Mesendoderm (in vitro differentiated cells): ENCODE results near the gene UNKL.

Experiments
- DNase-seq: peaks from one replicate; pipeline ENCODE4 v3.0.0; 2013
- H2AK5ac ChIP-seq: 2 replicates; pipeline ENCODE4 v1.6.1; 2013; ENCODE audit warnings: low read length, inconsistent platforms
- H2BK120ac ChIP-seq: 2 replicates; pipeline ENCODE4 v1.6.1; 2013; ENCODE audit warnings: low read depth, mild to moderate bottlenecking, low read length, moderate library complexity, mixed read lengths
- H2BK15ac ChIP-seq: replicated peaks from 2 replicates; pipeline ENCODE4 v1.6.1; 2013; ENCODE audit warnings: low read depth, mild to moderate bottlenecking, moderate library complexity
- H2BK5ac ChIP-seq: 2 replicates; pipeline ENCODE4 v1.6.1; 2013; ENCODE audit warnings: low read length, inconsistent platforms
- H3K18ac ChIP-seq: 2 replicates; pipeline ENCODE4 v1.6.1; 2013; ENCODE audit warnings: mild to moderate bottlenecking, low read length, mixed read lengths
- H3K23ac ChIP-seq: one replicate; pipeline ENCODE4 v1.6.1; 2013; ENCODE audit warnings: low read length
- H3K27ac ChIP-seq: 2 replicates; pipeline ENCODE4 v1.5.1; 2013; ENCODE audit warnings: low read depth, mild to moderate bottlenecking, inconsistent platforms, low read length, moderate library complexity
- H3K27me3 ChIP-seq: 2 replicates; pipeline ENCODE4 v1.6.1; 2013; ENCODE audit warnings: low read length, control low read depth, mild to moderate bottlenecking, inconsistent platforms; ENCODE audit not compliant: insufficient read depth, poor library complexity
- H3K36me3 ChIP-seq: 2 replicates; pipeline ENCODE4 v1.6.1; 2013; ENCODE audit warnings: low read length, inconsistent platforms; ENCODE audit not compliant: control insufficient read depth, insufficient read depth
- H3K4ac ChIP-seq: one replicate; pipeline ENCODE4 v1.6.1; 2013; ENCODE audit warnings: low read depth, mild to moderate bottlenecking, low read length, moderate library complexity
- H3K4me1 ChIP-seq: 2 replicates; pipeline ENCODE4 v1.6.1; 2013; ENCODE audit warnings: low read depth, low read length, inconsistent platforms; ENCODE audit not compliant: control insufficient read depth
- H3K4me2 ChIP-seq: 2 replicates; pipeline ENCODE4 v1.6.1; 2013; ENCODE audit warnings: low read length
- H3K4me3 ChIP-seq: 2 replicates; pipeline ENCODE4 v1.5.1; 2013; ENCODE audit warnings: mild to moderate bottlenecking, low read length
- H3K56ac ChIP-seq: one replicate; pipeline ENCODE4 v1.6.1; 2013; ENCODE audit warnings: low read length
- H3K79me1 ChIP-seq: 2 replicates; pipeline ENCODE4 v1.6.1; 2013; ENCODE audit warnings: low read length, inconsistent platforms
- H3K79me2 ChIP-seq: 2 replicates; pipeline ENCODE4 v1.6.1; 2013; ENCODE audit warnings: mild to moderate bottlenecking, low read length; ENCODE audit not compliant: control insufficient read depth, insufficient read depth
- H3K9ac ChIP-seq: 2 replicates; pipeline ENCODE4 v1.6.1; 2013; ENCODE audit warnings: low read length, inconsistent platforms
- H4K5ac ChIP-seq: one replicate; pipeline ENCODE4 v1.6.1; 2013; ENCODE audit warnings: low read length
- H4K8ac ChIP-seq: one replicate; pipeline ENCODE4 v1.6.1; 2013; ENCODE audit warnings: low read depth, mild to moderate bottlenecking, control low read depth, low read length, moderate library complexity
- WGBS: extraction: QIAGEN DNeasy Blood & Tissue Kit; methylation state at CpG from one replicate; pipeline ENCODE4 v1.1.7; 2013; ENCODE audit warnings: low lambda C conversion rate, missing lambda C conversion rate; ENCODE audit not compliant: insufficient coverage; ENCODE audit errors: extremely low coverage; 5-methylcytosine and 5-hydroxymethylcytosine counted together

UNKL gene

DNA sequence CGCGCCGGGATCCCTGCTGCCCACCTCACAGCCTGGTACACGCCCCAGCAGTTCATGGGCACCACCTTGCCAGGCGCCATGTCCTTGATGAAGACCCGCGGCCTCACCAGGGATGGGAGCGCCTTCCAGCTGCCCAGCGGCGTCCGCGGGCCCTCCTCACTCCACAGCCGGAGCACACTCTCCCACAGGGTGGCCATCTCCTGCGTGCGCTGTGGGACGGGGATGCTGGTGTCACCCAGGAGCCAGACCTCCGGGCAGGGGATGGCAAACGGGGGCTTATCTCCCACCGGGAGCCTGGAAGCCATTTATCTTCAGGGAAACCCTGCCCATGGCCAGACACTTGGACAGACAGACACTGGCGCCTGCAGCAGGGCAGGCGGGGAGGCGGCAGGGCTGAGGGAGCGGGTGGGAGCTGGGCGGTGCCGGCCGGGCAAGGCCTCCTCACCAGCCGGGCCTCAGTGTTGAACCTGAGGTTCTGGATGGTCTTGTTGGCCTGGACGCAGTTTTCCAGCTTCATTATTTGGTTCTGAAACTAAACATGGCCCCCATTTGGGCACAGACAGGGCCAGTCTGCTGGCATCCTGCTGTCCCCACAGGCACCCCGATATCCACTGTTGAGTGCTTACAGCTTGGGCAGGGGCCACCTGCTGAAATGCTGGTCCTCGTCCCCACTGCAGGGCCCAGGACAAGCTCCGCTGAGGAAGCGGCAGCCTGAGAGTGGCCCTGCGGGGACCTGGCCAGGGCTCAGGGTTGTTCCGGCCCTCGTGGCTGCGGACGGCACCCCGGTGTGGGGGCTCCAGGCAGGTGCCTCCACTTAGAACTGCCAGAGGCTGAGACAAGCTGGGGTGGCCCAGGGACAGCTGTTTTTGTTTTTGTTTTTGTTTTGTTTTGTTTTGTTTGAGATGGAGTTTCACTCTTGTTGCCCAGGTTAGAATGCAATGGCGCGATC is 20.4 kb upstream of the UNKL start:
- H3K79me1 ChIP-seq = no peaks in the 10 kb centered on the region
- H2BK5ac ChIP-seq = no peak overlapping the region
- no peak for DNase-seq
- no peak overlapping the region for H3K4ac ChIP-seq
- no peak overlapping the region for H3K23ac ChIP-seq
- H2BK15ac ChIP-seq = no peak overlapping the region
- H3K4me1 ChIP-seq = no peaks in the 10 kb centered on the region
- no peaks in the 10 kb centered on the region for H3K27me3 ChIP-seq
- H3K36me3 ChIP-seq = no peaks in the 10 kb centered on the region
- no peak overlapping the region for H3K27ac ChIP-seq
- no peak overlapping the region for H4K5ac ChIP-seq
- no peak overlapping the region for H2AK5ac ChIP-seq
- no peak overlapping the region for H3K56ac ChIP-seq
- H3K18ac ChIP-seq = no peak overlapping the region
- no peak overlapping the region for H3K9ac ChIP-seq
- no peaks in the 10 kb centered on the region for H3K79me2 ChIP-seq
- WGBS = no CpG with 5 or more reads among the region's 40 CpGs
- no peak overlapping the region for H2BK120ac ChIP-seq
- no peak overlapping the region for H4K8ac ChIP-seq
- H3K4me3 ChIP-seq = no peak overlapping the region
- no peak overlapping the region for H3K4me2 ChIP-seq

GRCh38 chr16:1433756-1434155 is 19.3 kb upstream of the UNKL start:
- Histone ChIP-seq H3K4me1 (no peaks in the 10 kb centered on the region), H3K4me3 (no peak overlapping the region), H3K27ac (no peak overlapping the region), H3K36me3 (no peaks in the 10 kb centered on the region), H3K9ac (no peak overlapping the region), H3K27me3 (no peaks in the 10 kb centered on the region), H3K56ac (no peak overlapping the region), H2BK120ac (no peak overlapping the region), H2BK15ac (no peak overlapping the region), H3K18ac (no peak overlapping the region), H3K4ac (no peak overlapping the region), H3K79me1 (no peaks in the 10 kb centered on the region), H4K5ac (no peak overlapping the region), H2AK5ac (no peak overlapping the region), H3K4me2 (no peak overlapping the region), H2BK5ac (no peak overlapping the region), H3K79me2 (no peaks in the 10 kb centered on the region), H3K23ac (no peak overlapping the region), H4K8ac (no peak overlapping the region)
- WGBS = no CpG with 5 or more reads among the region's 22 CpGs
- no peak for DNase-seq

GRCh38 chr16:1433263-1433560 is 18.7 kb upstream of the UNKL start:
- Histone ChIP-seq H3K56ac (no peak overlapping the region), H3K4me1 (no peaks in the 10 kb centered on the region), H2BK5ac (no peak overlapping the region), H2BK15ac (no peak overlapping the region), H3K4me2 (no peak overlapping the region), H2BK120ac (no peak overlapping the region), H3K79me1 (no peaks in the 10 kb centered on the region), H4K5ac (no peak overlapping the region), H3K4me3 (no peak overlapping the region), H3K9ac (no peak overlapping the region), H3K23ac (no peak overlapping the region), H4K8ac (no peak overlapping the region), H3K79me2 (no peaks in the 10 kb centered on the region), H3K27me3 (no peaks in the 10 kb centered on the region), H3K36me3 (no peaks in the 10 kb centered on the region), H3K4ac (no peak overlapping the region), H2AK5ac (no peak overlapping the region), H3K18ac (no peak overlapping the region), H3K27ac (no peak overlapping the region)
- DNase-seq = no peak
- WGBS = no CpG with 5 or more reads among the region's 14 CpGs

GRCh38 chr16:1432388-1433262 is 18.1 kb upstream of the UNKL start:
- Histone ChIP-seq H3K18ac (no peak overlapping the region), H3K36me3 (no peaks in the 10 kb centered on the region), H3K79me1 (no peaks in the 10 kb centered on the region), H2BK15ac (no peak overlapping the region), H2BK120ac (no peak overlapping the region), H4K5ac (no peak overlapping the region), H3K4ac (no peak overlapping the region), H3K79me2 (no peaks in the 10 kb centered on the region), H4K8ac (no peak overlapping the region), H3K56ac (no peak overlapping the region), H3K4me3 (no peak overlapping the region), H3K4me1 (no peaks in the 10 kb centered on the region), H2BK5ac (no peak overlapping the region), H3K27me3 (no peaks in the 10 kb centered on the region), H2AK5ac (no peak overlapping the region), H3K23ac (no peak overlapping the region), H3K27ac (no peak overlapping the region), H3K4me2 (no peak overlapping the region), H3K9ac (no peak overlapping the region)
- WGBS = no CpG with 5 or more reads among the region's 63 CpGs
- DNase-seq = no peak

- Histone ChIP-seq H2BK5ac (no peak overlapping the region), H2AK5ac (no peak overlapping the region)
- WGBS = no CpG with 5 or more reads among the region's 20 CpGs
Measured at GRCh38 chr16:1431497-1432270, 17.2 kb upstream of the UNKL start.

More at GRCh38 chr16:1431497-1432270, 17.2 kb upstream of the UNKL start:
- Histone ChIP-seq H3K4me2 (no peak overlapping the region), H3K4ac (no peak overlapping the region), H3K23ac (no peak overlapping the region), H3K9ac (no peak overlapping the region), H3K27ac (no peak overlapping the region), H4K8ac (no peak overlapping the region), H3K79me2 (no peaks in the 10 kb centered on the region), H2BK15ac (no peak overlapping the region), H3K56ac (no peak overlapping the region), H3K27me3 (no peaks in the 10 kb centered on the region), H3K18ac (no peak overlapping the region), H3K4me1 (no peaks in the 10 kb centered on the region), H3K79me1 (no peaks in the 10 kb centered on the region), H4K5ac (no peak overlapping the region), H3K4me3 (no peak overlapping the region), H3K36me3 (no peaks in the 10 kb centered on the region), H2BK120ac (no peak overlapping the region)
- DNase-seq = no peak
